ENCODE results near the gene CALN1. TPM values are rescaled to one million over a fixed set of nuclear protein-coding genes. Genes with fewer than 3 reads are reported as not detected.

The CALN1 gene
- total and polyA plus RNA-seq, 2 of the 8 experiments (the other 6 are each of a cell fraction or from before 2014, with no cell fraction given) = 6.4 to 15.2 TPM

GRCh38 chr7:72170475-72170874 is 241.7 kb downstream of the CALN1 start:
- no peak overlapping the region for H3K18ac ChIP-seq (ENCODE audit: extremely low read depth, low read length)
- no peak overlapping the region for H3K23ac ChIP-seq (ENCODE audit: insufficient read length)
- POLR2A ChIA-PET (ENCODE audit: partially characterized antibody) = interaction anchor here (1.2 kb wide), 1 partner anchor 10 kb away, joined by 3 read pairs; no protein-coding TSS in a partner anchor
- H3K27me3 ChIP-seq (replicated peaks in 1 of 4; ENCODE audit: control insufficient read depth in 3 of 4, extremely low read depth in 1 of 4, insufficient read depth in 3 of 4, low read length in 3 of 4) = no peaks in the 10 kb centered on the region
- H3K56ac ChIP-seq (replicated peaks; ENCODE audit: insufficient read length, low read depth, low read length) = no peak overlapping the region
- H4K8ac ChIP-seq (ENCODE audit: extremely low read depth, insufficient read depth, low read length) = no peak overlapping the region
- no peak overlapping the region for H4K5ac ChIP-seq (ENCODE audit: insufficient read length, low read depth, low read length)
- H4K20me1 ChIP-seq (replicated peaks in 1 of 2; ENCODE audit: control insufficient read depth in 1 of 2, insufficient read depth in 2 of 2, low read length in 2 of 2) = no peaks in the 10 kb centered on the region
- H3K79me1 ChIP-seq (ENCODE audit: low read depth, low read length) = no peaks in the 10 kb centered on the region; the same call in 1 of the 2 replicates
- no peak overlapping the region for H2BK5ac ChIP-seq (ENCODE audit: low read depth, low read length)
- 86% methylated on average over 3 of the region's 3 CpGs; no CpG with 5 or more reads in 1 of the 2 experiments for WGBS, 2 experiments (ENCODE audit: extremely low coverage in 1 of 2, insufficient coverage in 1 of 2, insufficient read length in 1 of 2, insufficient replicate concordance in 2 of 2, low coverage in 1 of 2, low lambda C conversion rate in 2 of 2, missing lambda C conversion rate in 1 of 2)
- H3K4me1 ChIP-seq (replicated peaks in 1 of 4; ENCODE audit: control insufficient read depth in 3 of 4, insufficient read depth in 4 of 4, low read length in 3 of 4) = no peaks in the 10 kb centered on the region
- no peak for FAIRE-seq
- no peak for DNase-seq (ENCODE audit: low read depth in 1 of 2, low spot score in 2 of 2)
- no peaks in the 10 kb centered on the region for H3K23me2 ChIP-seq (ENCODE audit: low read depth, low read length)
- H3K9me3 ChIP-seq (ENCODE audit: insufficient read depth in 2 of 2, low read depth in 1 of 2, low read length in 1 of 2) = peaks cover 5 to 18% of the 10 kb centered on the region in 2 experiments; a peak in 3 of 4 replicates
- no peak overlapping the region for H3K4me2 ChIP-seq (ENCODE audit: insufficient read depth in 1 of 2, low read depth in 2 of 2, low read length in 2 of 2)
- H3K4ac ChIP-seq (replicated peaks; ENCODE audit: insufficient read length, low read depth, low read length) = no peak overlapping the region
- H2AFZ ChIP-seq (ENCODE audit: low read length) = no peak overlapping the region
- no peak overlapping the region for H2BK12ac ChIP-seq (ENCODE audit: low read depth, low read length)
- H3K9ac ChIP-seq (replicated peaks in 1 of 4; ENCODE audit: extremely low read depth in 1 of 4, low read depth in 3 of 4, low read length in 3 of 4) = no peak overlapping the region
- TF ChIP-seq SIX5 (IDR thresholded peaks at IDR 0.05; ENCODE audit: low read depth, low read length) = no peak
- H2BK20ac ChIP-seq (ENCODE audit: low read length) = no peak overlapping the region
- no peak overlapping the region for H2AK5ac ChIP-seq (ENCODE audit: low read depth, low read length)
- no peak overlapping the region for H4K91ac ChIP-seq (replicated peaks; ENCODE audit: insufficient read length, low read length)
- no peak overlapping the region for H3K4me3 ChIP-seq (ENCODE audit: extremely low read depth in 1 of 4, insufficient read depth in 2 of 4, low read depth in 3 of 4, low read length in 4 of 4)
- H3K36me3 ChIP-seq (ENCODE audit: control insufficient read depth in 2 of 4, insufficient read depth in 4 of 4, low read length in 3 of 4) = no peaks in the 10 kb centered on the region
- H2BK15ac ChIP-seq (ENCODE audit: low read length) = no peak overlapping the region
- CTCF ChIA-PET (ENCODE audit: partially characterized antibody) = interaction anchor here (1.7 kb wide), 1 partner anchor 9 kb away, joined by 9 read pairs; no protein-coding TSS in a partner anchor
- 0 out of 4 replicates have a peak, but pooled peaks cover 0 to 2% of the 10 kb centered on the region in 2 experiments for H3K79me2 ChIP-seq (ENCODE audit: control insufficient read depth in 1 of 2, insufficient read depth in 2 of 2, low read length in 2 of 2)
- no peak overlapping the region for H3K14ac ChIP-seq (ENCODE audit: insufficient read length)
- H2BK120ac ChIP-seq (replicated peaks; ENCODE audit: low read depth, low read length) = no peak overlapping the region
- H3K27ac ChIP-seq (ENCODE audit: low read depth, low read length) = no peak overlapping the region

Measured in H1 (cell line).